NT2/D1 (cell line): ENCODE data around the gene FRYL.

ENCODE experiments used
- SUZ12 ChIP-seq: IDR thresholded peaks from 2 replicates; pipeline ENCODE4 v1.6.1; 2011; ENCODE audit not compliant: insufficient read length, insufficient read depth; ENCODE audit errors: extremely low read depth
- ZNF274 ChIP-seq: IDR thresholded peaks from 2 replicates; pipeline ENCODE4 v1.6.1; 2011; ENCODE audit warnings: mild to moderate bottlenecking, low read depth, low read length

- TF ChIP-seq ZNF274, result no peak
- no peak for TF ChIP-seq SUZ12
Measured at GRCh38 chr4:48785302-48785701, 5.2 kb upstream of the FRYL start.
